Neutrophil (primary cell): ENCODE results near the gene PYCARD.
"Not testable (repeated sequence)": the region's sequence is repeated elsewhere in the genome, so short reads cannot be mapped to it uniquely, and the experiment has no call there.

Experiments used
- H3K27ac ChIP-seq: fragments of 200-600 bp; sonication (generic); 2 replicates; pipeline ENCODE4 v1.5.1; 2016; ENCODE audit warnings: mild to moderate bottlenecking, moderate library complexity
- H3K27me3 ChIP-seq: fragments of 200-600 bp; sonication (generic); 2 replicates; pipeline ENCODE4 v1.6.0; 2016; ENCODE audit warnings: mild to moderate bottlenecking
- H3K36me3 ChIP-seq: fragments of 200-600 bp; sonication (generic); 2 replicates; pipeline ENCODE4 v1.5.1; 2017
- H3K4me1 ChIP-seq, 2 experiments: fragments of 200-600 bp in 1 of 2; sonication (generic) in 1 of 2; 1 replicate in 1 of 2; 2 replicates in 1 of 2; pipeline versions ENCODE4 v1.5.1 to v1.6.1; 2013 to 2016; ENCODE audit warnings: low read depth in 1 of 2, low read length in 1 of 2, mild to moderate bottlenecking in 1 of 2, moderate library complexity in 1 of 2; ENCODE audit not compliant: control insufficient read depth in 1 of 2, insufficient read depth in 1 of 2
- H3K4me3 ChIP-seq, 2 experiments: fragments of 200-600 bp in 1 of 2; sonication (generic) in 1 of 2; 1 replicate in 1 of 2; 2 replicates in 1 of 2; pipeline ENCODE4 v1.5.1; 2013 to 2016; ENCODE audit warnings: low read depth in 1 of 2, low read length in 1 of 2, mild to moderate bottlenecking in 1 of 2, moderate library complexity in 1 of 2
- H3K9me3 ChIP-seq: fragments of 200-600 bp; sonication (generic); 2 replicates; pipeline ENCODE4 v1.5.1; 2016
- CTCF ChIP-seq: fragments of 200-600 bp; sonication (generic); IDR thresholded peaks from 2 replicates; pipeline ENCODE4 v1.5.1; 2016; ENCODE audit warnings: antibody characterized with exemption

The PYCARD gene

GRCh38 chr16:31213342-31213741, 10.8 kb upstream of the PYCARD start:
- Histone ChIP-seq H3K27me3 (peaks cover 66% of the 10 kb centered on the region), H3K4me3 (no peak overlapping the region), H3K36me3 (no peaks in the 10 kb centered on the region), H3K27ac (no peak overlapping the region), H3K4me1 (peaks cover 26 to 31% of the 10 kb centered on the region in 2 experiments), H3K9me3 (no peaks in the 10 kb centered on the region)
- no peak for TF ChIP-seq CTCF

- Histone ChIP-seq H3K36me3 (no peaks in the 10 kb centered on the region), H3K4me3 (no peak overlapping the region), H3K27me3 (peaks cover 2% of the 10 kb centered on the region), H3K4me1 (peaks cover 23 to 28% of the 10 kb centered on the region in 2 experiments), H3K27ac (no peak overlapping the region), H3K9me3 (no peaks in the 10 kb centered on the region)
- no peak for TF ChIP-seq CTCF
Observed at GRCh38 chr16:31206776-31207175, 4.2 kb upstream of the PYCARD start.

GRCh38 chr16:31204871-31205666, 2.5 kb upstream of the PYCARD start:
- Histone ChIP-seq H3K27me3 (no peaks in the 10 kb centered on the region), H3K4me3 (no peak overlapping the region), H3K36me3 (peaks cover 14% of the 10 kb centered on the region), H3K4me1 (peaks cover 40 to 45% of the 10 kb centered on the region in 2 experiments), H3K9me3 (no peaks in the 10 kb centered on the region), H3K27ac (peak overlapping the region; percentile 89)
- TF ChIP-seq CTCF, result no peak

- peaks cover 43% of the 10 kb centered on the region for H3K36me3 ChIP-seq
- peaks cover 66 to 67% of the 10 kb centered on the region in 2 experiments for H3K4me1 ChIP-seq
- no peaks in the 10 kb centered on the region for H3K27me3 ChIP-seq
- H3K9me3 ChIP-seq, result no peaks in the 10 kb centered on the region
- no peak for TF ChIP-seq CTCF
- peak overlapping the region; percentile 95 to 96 for H3K4me3 ChIP-seq
- H3K27ac ChIP-seq, result peak overlapping the region; percentile 89
Observed at GRCh38 chr16:31201582-31202413, 762 bp downstream of the PYCARD start.

GRCh38 chr16:31200821-31201568, 1.6 kb downstream of the PYCARD start:
- Histone ChIP-seq H3K4me1 (peaks cover 71 to 74% of the 10 kb centered on the region in 2 experiments), H3K27me3 (no peaks in the 10 kb centered on the region), H3K4me3 (peak overlapping the region; percentile 95 to 96), H3K9me3 (no peaks in the 10 kb centered on the region), H3K27ac (peak overlapping the region; percentile 89), H3K36me3 (peaks cover 48% of the 10 kb centered on the region)
- no peak for TF ChIP-seq CTCF

GRCh38 chr16:31200111-31200510, 2.4 kb downstream of the PYCARD start:
- Histone ChIP-seq H3K4me3 (peak overlapping the region; percentile 95 to 96), H3K4me1 (peaks cover 75 to 81% of the 10 kb centered on the region in 2 experiments), H3K36me3 (peaks cover 56% of the 10 kb centered on the region), H3K27ac (peak overlapping the region; percentile 89)
- not testable (repeated sequence) for H3K9me3 ChIP-seq, H3K27me3 ChIP-seq
